Hippocampal formation (tissue), 2 donors: ENCODE data around the gene SDSL.

Experiments used
- DNase-seq, 2 donors: peaks; one replicate each; lab custom pipeline; 2025; lab: John Stamatoyannopoulos, UW

The SDSL gene

DNA sequence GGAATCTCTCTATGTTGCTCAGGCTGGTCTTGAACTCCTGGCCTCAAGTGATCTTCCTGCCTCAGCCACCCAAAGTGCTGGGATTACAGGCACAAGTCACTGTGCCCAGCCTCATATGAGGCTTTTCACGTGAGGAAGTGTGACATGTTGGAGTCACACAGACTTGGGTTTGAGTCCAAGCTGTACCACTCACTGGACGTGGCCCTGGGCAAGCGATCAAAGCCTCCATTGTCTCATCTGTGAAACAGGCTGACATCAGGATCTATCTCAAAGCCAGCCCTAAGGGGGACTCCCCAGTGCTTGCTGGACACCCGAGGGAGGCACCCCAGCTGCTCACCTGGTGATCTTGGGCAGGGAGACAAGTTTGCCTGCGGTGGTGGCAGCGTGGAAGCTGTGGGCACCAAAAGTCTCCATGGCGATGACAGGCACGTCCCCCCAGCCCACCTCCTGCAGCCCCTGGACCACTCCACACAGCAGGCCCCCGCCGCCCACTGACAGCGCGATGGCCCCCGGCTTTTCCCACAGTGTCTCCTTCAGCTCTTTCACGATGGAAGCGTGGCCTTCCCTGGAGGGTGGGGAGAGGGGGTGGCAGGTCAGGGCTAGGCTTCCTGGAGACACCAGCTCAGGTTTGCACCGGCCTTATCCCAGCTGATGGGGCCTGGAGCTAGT lies 25.2 kb upstream of the SDSL start:
- peak; percentile 56 for DNase-seq

DNA sequence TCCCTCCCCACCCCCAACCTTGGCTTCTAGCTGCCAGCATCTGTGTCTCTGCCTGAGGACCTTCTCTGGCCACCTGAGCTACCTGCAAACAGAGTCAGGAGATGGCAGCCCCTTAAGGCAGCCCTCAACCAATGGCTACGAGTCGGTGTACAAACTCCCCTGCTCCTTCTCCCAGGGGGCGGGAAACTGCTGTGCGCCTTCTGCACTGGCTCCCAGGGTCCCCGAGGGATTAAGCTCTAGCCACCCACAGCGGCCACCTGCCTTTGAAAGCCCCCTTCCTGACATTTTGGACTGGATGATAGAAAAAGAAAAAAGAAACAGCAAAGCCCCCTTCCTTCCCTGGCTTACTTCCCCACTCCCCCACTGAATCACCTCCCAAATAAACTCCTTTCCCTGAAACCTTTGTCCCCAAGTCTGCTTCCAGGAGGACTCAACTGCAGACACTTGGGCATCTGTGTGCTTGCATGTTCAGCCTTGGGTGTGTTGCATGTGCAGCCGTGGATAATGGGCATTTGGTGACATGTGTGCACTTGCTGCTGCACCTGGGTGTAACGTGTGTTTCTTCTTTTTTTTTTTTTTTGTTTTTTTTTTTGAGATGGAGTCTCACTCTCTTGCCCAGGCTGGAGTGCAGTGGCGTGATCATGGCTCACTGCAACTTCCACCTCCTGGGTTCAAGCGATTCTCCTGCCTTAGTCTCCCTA lies 24.5 kb upstream of the SDSL start:
- DNase-seq, result no peak

DNA sequence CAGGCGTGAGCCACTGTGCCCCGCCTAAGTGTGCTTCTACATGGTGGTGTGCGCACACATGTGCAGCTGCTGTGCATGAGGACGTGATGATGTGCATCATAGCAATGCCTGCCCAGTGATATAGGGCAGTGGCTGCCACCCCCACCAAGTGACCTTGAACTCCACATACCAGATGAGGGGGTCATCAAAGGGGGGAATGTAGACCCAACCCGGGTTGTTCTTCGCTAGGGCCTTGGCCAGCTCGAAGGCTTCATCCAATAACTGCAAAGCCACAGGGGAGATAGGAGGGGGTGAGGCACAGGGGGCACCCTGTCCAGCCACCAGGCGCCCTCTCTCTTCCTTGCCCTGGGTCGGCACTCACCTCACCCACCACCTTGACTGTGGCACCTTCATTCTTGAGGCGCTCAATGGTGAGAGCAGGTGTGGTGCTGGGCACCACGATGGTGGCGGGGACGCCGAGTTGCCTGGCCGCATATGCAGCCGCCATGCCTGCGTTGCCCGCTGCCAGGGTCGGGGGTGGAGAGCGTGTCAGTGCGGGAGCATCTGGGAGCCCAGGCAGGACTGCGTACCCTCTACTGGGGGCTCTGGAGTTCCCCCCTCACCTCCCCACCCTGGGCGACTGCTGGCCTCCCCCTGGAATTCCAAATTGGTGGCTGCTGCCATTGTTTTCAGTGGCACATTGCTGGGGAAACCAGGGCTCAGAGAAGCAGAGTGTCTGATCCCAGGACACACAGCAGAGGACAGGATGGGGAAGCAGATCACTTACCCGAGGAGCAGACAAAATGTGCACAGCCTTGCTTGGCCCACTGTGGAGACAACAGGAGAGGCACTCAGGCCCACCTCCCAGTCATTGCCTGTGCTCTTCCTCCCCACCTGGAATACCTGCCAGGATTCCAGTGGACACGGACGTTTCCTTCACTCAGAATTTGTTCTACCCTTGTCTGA lies 23.6 kb upstream of the SDSL start:
- DNase-seq, result no peak

DNA sequence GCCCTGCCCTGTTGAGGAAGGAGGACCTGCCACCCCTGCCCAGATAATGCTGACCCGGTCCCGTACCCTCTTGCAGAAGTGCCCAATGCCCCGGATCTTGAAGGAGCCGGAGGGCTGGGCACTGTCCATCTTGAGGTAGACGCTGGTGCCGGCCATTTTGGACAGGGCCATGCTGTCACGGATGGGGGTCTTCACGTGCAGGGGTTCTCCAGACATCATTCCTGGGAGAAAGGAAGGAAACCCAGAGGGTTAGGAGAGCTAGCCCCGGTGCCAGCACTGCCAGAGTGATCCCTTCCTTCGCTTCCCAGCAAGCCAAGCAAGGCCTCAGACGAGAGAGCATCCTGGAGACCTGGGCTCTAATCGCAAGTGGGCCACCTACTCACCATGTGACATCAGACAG lies 22.7 kb upstream of the SDSL start:
- no peak for DNase-seq

DNA sequence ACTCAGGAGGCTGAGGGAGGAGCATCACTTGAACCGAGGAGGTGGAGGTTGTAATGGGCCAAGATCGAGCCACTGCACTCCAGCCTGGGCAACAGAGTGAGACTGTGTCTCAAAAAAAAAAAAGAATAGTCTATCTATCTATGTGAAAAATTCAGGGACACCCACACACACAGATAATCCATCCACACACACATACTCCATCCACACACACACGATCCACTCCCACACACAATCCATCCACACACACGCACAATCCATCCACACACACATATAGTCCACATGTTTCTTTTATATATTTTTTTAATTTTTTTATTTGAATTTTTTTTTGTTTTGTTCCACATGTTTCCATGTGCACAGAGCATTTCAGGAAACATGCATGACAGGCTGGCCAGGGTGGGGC lies 21.8 kb upstream of the SDSL start:
- DNase-seq, result no peak

DNA sequence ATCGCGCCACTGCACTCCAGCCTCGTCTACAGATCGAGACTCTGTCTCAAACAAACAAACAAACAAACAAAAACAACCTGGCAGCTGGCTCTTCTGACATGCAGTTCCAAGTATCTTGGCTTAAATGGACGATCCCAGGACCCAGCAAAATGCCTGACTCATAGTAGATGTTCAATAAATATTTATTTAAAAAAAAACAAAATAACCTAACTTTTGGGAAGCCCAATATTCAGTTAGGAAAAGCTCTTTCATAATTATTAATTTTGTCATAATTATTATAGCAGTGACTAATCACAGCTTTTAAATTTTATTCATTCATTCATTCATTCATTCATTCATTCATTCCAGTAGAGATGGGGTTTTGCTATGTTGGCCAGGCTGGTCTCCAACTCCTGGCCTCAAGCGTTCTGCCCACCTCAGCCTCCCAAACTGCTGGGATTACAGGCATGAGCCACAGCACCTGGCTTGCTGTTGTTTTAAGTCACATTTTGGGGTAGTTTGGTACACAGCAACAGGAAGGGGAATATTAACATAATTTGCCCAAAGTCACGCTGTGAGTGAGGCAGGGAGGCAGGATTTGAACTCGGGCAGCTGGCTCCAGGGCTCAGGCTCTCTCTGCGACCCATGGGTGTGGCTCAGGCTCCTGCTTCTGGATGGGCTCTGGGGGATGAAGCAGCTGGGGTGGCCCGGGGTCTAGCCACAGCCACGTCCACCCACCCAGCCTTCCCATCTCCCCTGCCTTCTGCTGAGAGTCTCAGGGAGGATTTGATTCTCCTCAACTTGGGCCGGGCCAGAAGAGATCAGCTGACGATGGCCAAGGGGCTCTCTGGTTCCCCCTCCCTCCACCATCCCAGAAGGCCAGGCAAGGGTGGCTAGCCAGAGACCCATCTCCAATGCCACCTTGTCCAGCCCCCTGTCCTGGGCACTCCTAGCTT lies 20.8 kb upstream of the SDSL start:
- DNase-seq, result no peak

DNA sequence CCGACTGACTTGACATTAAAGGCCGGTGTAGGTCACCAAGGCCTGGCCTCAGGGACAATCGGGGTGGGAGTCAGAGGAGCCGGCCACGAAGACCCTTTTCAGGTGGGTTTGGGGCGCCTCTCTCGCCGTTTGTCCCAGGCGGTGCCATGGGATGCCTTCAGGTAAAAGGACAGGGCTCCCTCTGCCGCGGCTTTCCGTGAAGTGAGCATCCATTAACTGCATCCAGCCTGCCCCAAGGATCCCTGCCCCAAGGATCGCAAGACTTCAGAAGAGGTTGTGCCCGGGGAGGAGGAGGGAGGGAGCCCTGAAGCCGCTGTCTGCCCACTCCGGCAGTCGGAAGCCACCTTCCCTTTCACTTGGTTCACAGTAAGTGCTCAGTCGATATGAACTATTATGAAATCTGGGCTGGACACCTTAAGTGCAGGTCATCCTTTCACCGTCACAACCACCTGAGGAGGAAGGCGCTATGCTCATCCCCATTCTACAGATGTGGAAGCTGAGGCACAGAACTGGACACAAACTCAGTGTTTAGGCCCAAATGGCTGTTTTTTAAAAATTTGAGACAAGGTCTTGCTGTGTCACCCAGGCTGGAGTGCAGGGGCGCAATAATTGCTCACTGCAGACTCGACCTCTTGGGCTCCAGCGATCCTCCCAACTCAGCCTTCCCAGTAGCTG lies 19.5 kb upstream of the SDSL start:
- no peak for DNase-seq

DNA sequence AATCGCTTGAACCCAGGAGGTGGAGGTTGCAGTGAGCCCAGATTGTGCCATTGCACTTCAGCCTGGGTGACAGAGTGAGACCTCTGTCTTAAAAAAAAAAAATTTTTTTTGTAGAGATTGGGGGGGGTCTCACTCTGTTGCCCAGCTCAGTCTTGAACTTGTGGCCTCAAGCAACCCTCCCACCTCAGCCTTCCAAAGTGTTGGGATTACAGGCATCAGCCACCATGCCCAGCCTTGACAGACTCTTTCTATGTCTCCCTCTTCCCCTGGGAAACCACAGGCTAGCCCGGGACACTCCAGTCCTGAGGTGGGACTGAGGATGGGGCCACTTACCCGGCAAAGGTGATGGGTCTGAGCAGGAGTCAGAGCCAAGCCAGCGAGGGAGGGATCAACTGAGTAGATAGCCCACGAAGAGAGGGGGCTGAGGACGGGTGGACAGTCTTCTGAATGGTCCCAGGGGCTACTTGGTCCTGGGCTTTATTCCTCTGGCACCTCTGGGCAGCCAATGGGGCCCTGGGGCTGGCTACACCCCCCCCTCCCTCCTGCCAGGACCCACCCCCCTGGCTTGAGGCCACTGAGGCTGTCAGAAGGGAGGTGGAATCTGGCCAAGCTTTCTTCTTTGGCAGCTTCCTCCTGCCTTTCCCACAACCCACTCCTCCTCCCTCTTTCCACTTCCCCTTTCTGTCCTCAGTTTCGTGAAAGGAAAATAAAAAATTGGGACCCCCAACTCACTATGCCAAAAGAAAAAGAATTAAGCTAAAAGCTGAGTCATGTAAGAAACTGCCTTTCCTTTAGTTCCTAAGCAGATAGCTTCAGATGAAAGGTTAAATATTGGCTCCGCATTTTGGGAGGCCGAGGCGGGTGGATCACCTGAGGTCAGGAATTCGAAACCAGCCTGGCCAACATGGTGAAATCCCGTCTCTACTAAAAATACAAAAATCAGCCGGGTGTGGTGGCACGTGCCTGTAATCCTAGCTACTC lies 18.5 kb upstream of the SDSL start, which contains the start of gene SDS:
SDS (minus strand) TSS at position 453 of the 981 bp plus-strand sequence. CDS start 4,179 bp downstream, outside the sequence.
- DNase-seq, result peak; percentile 53 to 64

DNA sequence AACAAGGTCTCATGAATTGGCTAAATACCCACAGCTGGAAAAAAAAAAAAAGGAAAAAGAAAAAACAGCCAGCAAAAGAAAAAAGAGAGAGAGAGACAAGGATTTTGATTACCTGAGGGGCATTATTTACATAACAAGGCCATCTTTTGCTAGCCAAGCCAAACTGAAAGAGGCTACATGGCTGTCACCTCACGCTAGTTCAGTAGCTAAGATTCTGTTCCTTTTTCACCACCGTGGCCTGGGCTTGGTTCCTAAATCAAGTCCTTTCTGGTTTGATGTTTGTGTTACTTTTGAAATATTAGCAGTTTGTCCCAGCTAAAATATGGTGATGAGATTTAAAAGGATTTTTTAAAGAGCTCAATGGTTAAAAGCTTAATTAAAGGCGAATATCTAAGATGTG lies 16.5 kb upstream of the SDSL start:
- no peak for DNase-seq

DNA sequence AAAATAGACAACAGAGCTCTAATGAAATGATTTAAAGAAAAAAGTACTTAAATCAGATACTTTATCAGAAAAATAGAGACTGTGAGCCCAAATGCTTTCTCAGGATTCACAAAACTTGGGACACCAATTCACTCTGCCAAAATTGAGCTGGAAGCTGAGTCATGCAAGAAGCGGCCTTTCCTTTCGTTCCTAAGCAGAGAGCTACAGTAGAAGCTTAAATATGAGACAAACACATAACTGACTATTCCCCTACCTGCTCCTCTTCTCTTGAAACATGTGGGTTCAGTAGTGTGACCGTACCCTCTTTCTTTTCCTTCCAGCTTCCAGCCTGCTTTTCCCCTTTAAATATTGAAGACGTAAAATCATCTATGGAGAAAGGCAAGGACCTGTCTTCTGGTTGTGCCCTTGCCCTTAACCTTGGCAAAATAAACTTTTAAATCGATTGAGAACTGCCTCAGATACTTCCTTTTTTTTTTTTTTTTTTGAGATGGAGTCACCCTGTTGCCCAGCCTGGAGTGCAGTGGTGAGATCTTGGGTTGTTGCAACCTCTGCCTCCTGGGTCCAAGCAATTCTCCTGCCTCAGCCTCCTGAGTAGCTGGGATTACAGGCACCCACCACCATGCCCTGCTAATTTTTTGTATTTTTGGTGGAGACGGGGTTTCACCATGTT lies 14.1 kb upstream of the SDSL start:
- peak in 1 of 2 donors; percentile 43 for DNase-seq

DNA sequence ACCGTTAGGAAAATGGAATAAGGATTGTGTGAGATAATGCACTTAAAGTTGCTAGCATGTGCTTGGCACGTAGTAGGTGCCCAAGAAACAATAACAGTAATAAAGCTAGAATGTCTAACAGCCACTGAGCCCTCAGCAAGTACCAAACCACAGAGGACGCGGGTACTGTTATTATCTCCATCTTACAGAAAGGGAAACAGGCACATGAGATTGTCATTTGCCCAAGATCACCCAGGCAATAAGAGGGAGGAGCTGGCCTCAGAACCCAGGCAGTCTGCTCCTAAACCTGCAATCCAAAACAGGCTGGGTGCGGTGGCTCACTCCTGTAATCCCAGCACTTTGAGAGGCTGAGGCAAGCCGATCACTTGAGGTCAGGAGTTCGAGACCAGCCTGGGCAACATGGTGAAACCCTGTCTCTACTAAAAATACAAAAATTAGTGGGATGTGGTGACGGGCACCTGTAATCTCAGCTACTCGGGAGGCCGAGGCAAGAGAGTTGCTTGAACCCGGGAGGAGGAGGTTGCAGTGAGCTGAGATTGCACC lies 13.4 kb upstream of the SDSL start:
- no peak for DNase-seq

DNA sequence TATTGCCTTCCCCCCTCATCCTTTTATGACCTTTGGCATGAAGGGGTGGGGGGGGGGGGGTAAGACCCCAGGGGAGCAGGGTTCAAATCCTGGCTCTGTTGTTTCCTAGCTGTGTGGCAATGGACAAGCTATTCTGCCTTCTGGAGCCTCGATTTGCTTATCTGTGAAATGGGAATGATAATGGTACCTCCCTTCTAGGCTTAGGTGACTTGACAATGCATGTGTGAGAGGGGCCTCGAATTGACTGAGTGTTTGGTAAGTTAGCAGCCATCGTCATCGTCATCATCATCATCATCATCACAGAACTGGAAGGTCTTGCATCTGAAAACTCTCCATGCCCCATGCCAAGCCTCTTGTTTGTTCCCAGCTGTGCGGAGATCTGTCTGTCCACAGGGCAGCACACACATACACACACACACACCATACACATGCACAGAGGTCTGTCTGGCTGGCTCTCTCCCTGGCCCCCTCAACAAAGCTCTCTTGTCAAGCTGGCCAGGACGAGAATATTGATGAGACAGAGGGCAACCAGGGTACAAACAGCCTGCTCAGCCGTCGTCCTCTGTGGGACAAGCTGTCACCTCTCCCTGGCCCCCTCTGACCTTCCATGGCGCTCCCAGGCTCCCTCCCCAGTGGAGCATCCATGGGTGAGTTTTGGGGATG lies 12.6 kb upstream of the SDSL start:
- DNase-seq, result peak in 1 of 2 donors; percentile 19

DNA sequence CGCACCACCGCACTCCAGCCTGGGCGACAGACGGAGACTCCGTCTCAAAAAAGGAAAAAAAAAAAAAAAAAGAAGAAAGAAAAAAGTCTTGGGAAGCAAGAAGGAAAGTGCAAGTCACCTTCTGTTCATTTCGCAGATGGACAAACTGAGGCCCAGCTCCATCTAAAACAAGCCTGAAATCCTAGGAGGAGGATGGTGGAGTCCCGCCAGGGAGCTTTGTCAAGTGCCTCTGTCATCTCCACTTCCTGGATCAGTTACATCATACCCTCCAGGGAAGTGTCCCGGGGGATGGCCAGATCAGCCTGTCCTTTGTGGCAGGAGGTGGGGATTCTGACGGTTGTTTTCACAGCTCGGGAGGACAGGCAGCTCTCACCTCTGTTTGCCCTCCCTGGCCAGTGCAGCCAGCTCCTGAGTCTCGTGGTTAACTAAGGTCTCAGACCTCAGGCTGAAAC lies 8.7 kb upstream of the SDSL start:
- no peak for DNase-seq

DNA sequence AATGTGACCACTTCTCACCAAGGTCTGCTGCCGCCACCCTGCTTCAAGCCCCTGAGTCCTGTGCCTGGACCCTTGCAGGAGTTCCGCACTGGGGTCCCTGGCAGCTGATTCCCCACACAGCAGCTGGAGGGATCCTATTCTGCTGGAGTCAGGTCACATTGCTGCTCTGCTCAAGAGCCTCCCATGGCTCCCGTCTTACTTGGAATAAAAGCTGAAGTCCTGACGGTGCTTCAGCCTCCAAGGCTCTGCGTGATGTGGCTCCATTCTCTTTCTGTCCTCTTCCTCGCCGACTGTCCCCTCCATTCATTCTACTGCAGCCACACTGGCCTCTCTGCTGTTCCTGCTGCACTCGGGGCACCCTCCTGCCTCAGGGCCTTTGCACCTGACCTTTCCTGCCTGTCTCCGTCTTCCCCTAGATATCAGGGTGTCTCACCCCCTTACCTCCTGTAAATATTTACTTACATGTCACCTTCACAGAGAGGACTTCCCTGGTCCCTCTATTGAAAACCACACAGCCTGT lies 7.6 kb upstream of the SDSL start:
- no peak for DNase-seq

DNA sequence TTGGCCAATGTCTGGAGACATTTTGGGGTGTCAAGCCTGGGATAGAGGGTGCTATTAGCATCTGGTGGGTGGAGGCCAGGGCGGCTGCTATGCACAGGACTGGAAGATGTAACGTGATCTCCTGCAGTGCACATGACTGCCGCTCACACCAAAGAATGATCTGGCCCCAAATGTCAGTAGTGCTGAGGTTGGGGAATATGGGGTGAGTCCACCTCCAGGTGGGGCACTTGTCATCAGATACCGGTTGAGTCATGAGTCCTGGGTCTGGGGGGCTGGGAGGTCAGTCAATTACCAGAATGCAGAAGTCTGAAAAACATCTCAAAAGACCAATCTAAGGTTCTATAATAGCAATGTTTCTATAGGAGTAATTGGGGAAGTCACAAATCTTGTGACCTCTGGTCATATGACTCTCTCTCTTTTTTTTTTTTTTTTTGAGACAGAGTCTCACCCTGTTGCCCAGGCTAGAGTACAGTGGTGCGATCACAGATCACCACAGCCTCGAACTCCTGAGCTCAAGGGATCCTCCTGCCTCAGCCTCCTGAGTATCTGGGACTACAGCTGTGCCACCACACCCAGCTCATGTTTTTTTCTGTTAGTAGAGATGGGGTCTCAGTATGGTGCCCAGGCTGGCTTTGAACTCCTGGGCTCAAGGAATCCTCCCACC lies 6.0 kb upstream of the SDSL start:
- DNase-seq, result no peak

DNA sequence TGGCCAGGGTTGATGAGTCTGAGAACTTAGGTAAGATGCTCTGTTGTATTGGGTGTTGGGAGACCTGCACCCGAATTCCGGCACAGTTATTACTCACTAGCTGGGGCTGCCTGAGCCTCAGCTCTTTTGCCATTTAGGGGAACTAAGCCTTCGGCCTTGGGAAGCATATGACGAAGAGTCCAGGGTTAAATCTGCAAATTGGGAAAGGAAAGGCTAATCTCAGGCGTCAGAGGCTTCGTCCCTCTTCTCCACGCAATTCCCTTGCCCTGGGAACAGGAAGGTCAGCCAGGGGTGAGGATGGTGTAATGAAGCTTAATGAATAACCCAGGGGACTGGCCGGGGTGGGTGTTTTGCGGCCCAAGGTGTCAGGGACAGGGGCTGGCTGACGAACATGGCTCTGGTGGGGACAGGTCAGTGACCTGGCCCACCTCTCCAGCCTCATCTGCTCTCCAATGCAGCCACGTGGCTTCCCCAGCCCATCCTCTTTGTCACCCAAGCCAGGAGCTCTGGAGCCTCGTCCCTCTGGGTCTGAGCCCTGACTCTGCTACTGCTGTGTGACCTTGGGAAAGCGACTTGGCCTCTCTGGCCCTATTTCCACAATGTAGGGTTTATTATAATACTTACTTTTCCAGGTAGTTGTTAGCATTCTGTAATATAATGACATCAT lies 3.8 kb upstream of the SDSL start:
- DNase-seq, result no peak
